Measurements from ENCODE around the gene POLR2F.

POLR2F gene

DNA sequence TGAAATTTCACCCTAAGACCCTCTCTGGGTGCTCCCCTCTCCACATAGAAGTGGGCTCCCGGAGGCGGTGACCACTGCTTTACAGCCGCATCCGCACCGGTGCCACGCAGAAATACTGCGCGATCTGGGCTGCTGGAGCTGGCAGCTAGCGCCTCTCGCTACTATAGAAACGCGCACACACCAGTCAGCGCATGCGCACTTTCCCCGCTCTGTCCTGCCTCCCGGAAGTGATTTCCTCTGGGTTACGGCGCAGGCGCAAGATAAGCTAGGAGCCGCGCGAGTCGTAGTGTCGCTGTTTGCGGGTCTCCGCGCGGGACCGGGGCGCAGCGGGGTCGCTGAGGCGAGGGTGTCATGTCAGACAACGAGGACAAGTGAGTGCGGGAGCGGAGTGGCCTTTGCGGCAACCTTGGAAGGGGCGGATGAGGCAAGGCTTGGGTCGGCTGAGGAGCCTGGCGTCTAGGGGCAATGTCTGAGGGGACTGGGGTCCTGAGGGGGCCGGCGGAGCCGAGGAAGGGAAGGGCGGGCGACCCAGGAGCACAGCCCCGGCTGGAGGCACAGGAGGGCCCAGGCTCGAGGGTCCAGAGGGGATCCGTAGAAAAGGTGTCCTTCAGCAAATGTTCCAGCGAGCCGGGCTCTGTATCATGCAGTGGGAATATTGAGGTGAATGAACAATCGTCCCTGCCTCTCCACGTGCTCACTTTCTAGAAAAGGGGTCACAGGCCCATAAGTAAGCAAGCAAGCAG, at the start of gene POLR2F, which contains the start of gene C22orf23:
Gene POLR2F, plus strand, starts transcription at position 263 of the 743 bp plus-strand sequence. Its CDS starts 89 bp downstream, at position 352.
Gene C22orf23, minus strand, starts transcription at position 165 of the 743 bp plus-strand sequence. CDS start 452 bp downstream, outside the sequence.
- H3K4me3 ChIP-seq (ENCODE audit: low read depth, low read length) = peak within 1 kb of the TSS; percentile 99
- TF ChIP-seq, protein P1, sequence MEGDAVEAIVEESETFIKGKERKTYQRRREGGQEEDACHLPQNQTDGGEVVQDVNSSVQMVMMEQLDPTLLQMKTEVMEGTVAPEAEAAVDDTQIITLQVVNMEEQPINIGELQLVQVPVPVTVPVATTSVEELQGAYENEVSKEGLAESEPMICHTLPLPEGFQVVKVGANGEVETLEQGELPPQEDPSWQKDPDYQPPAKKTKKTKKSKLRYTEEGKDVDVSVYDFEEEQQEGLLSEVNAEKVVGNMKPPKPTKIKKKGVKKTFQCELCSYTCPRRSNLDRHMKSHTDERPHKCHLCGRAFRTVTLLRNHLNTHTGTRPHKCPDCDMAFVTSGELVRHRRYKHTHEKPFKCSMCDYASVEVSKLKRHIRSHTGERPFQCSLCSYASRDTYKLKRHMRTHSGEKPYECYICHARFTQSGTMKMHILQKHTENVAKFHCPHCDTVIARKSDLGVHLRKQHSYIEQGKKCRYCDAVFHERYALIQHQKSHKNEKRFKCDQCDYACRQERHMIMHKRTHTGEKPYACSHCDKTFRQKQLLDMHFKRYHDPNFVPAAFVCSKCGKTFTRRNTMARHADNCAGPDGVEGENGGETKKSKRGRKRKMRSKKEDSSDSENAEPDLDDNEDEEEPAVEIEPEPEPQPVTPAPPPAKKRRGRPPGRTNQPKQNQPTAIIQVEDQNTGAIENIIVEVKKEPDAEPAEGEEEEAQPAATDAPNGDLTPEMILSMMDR (IDR thresholded peaks at IDR 0.05; ENCODE audit: control insufficient read depth, extremely low read depth, insufficient read depth) = no peak
- peak; percentile 82 for DNase-seq (ENCODE audit: low read depth)

DNA sequence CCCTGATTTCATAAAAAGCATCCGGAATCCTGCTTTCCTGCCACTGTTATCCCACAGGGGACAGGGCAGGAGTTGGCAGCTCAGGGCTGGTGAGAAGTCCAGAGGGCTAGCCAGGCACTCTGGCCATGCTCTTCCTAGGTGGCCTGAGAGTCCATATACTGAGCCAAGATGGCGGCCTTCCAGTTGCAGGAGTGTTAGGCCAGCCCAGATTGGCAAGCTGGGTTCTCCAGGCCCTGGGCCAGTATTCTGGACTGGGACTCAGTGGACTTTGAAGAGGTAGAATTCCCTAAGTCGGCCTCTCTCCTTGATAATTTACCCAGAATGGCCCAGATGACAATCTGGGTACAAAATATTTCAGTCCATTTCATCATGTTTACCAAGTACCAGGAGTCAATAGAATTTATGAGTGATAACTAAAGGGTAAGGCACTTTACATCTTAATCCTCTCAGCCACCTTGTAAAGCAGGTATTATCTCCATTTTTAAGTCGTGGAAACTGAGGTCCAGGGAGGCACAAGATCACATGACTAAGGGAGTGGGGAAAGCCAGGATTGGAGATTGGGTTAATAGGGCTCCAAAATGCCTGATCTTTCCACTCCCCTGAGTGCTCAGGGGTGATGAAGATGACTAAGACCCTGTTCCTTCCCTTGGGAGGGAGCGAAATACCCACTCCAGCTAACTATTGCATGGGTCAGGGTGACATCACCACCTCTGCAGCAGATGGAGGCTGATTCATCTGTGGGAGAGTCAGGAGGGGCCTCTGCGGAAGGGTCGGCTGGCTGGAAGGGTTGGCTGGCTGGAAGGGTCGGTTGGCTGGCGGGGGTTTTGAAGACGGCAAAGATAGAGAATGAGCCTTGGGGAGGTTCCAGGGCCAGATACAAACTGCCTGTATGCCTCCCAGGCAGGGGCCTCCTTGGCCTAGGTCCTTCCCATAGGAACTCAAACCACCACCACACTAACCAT, 48.6 kb upstream of the POLR2F start:
- peak; percentile 56 for DNase-seq (ENCODE audit: low read depth)
- H3K4me3 ChIP-seq (ENCODE audit: low read depth, low read length) = no peak overlapping the region
- TF ChIP-seq, protein P1 (IDR thresholded peaks at IDR 0.05; ENCODE audit: control insufficient read depth, extremely low read depth, insufficient read depth) = no peak

DNA sequence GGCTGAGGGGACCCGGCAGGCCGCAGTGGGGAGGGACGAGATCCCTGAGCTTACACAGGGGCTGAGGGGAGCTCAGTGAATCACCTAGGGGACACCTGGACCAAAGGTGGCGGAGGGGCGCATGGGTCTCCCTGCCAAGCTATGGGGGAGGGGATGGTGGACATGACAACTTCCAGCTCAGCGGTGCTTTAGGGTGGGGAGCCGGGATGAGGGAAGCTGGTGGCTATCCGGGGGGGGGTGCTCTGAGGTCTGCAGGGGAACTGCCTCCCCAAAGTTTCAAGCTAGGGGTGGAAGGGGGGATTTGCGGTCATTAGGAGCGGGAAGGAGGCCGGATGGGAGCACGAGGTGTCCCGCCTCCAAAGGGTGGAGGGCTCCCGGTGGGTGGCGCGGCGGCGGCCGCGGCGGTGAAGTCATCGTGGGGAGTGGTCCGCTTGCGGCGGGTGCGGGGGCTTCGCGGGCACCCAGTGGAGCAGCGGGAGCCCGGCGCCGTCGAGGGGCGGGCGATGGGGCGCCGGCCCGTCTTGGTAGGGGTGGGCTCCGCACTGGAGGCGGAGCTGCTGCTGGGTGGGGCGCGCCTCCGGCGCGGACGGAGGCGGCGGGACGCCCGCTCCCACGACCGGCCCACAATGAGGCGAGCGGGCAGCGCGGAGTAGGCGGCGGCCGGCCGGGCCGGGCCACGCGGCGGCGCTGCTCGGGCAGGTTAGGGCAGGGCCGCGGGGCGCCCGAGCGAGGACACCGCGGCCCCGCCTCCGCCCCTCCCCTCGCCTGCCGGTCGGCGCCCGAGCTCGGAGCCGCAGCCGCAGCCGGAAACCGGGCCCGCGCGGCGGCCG, 47.8 kb upstream of the POLR2F start, which contains the start of gene MICALL1:
Gene MICALL1, plus strand, starts transcription at position 764 of the 830 bp plus-strand sequence. CDS start 126 bp downstream, outside the sequence.
- DNase-seq (ENCODE audit: low read depth) = no peak
- peak within 1 kb of the TSS; percentile 58 for H3K4me3 ChIP-seq (ENCODE audit: low read depth, low read length)
- TF ChIP-seq, protein P1 (IDR thresholded peaks at IDR 0.05; ENCODE audit: control insufficient read depth, extremely low read depth, insufficient read depth) = peak; percentile 71

DNA sequence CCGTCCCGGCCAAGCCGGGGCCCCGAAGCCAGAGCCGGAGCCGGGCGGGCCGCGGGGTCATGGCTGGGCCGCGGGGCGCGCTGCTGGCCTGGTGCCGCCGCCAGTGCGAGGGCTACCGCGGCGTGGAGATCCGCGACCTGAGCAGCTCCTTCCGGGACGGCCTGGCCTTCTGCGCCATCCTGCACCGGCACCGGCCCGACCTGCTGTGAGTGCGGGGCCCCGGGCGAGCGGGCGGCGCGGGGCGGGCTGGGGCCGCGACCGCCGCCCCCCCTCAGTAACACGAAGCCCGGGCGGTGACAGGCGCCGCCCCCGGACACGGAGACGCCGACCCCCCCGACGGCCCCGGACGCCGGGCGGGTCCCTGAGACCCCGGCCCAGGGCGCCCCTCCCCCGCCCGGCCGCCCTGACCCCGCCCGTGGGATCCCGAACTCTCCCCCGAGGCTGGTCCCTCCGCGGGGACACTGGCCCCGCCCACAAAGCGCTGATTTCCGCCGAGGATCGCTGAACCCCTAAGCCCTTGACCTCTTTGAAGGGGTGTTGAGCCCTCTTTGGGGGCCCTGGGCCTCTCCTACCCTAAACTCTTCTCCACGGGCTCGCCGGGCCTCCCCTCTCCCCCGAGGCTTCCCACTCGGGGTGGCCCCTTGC, 47.0 kb upstream of the POLR2F start:
- TF ChIP-seq, protein P1 (IDR thresholded peaks at IDR 0.05; ENCODE audit: control insufficient read depth, extremely low read depth, insufficient read depth) = no peak
- no peak for DNase-seq (ENCODE audit: low read depth)

DNA sequence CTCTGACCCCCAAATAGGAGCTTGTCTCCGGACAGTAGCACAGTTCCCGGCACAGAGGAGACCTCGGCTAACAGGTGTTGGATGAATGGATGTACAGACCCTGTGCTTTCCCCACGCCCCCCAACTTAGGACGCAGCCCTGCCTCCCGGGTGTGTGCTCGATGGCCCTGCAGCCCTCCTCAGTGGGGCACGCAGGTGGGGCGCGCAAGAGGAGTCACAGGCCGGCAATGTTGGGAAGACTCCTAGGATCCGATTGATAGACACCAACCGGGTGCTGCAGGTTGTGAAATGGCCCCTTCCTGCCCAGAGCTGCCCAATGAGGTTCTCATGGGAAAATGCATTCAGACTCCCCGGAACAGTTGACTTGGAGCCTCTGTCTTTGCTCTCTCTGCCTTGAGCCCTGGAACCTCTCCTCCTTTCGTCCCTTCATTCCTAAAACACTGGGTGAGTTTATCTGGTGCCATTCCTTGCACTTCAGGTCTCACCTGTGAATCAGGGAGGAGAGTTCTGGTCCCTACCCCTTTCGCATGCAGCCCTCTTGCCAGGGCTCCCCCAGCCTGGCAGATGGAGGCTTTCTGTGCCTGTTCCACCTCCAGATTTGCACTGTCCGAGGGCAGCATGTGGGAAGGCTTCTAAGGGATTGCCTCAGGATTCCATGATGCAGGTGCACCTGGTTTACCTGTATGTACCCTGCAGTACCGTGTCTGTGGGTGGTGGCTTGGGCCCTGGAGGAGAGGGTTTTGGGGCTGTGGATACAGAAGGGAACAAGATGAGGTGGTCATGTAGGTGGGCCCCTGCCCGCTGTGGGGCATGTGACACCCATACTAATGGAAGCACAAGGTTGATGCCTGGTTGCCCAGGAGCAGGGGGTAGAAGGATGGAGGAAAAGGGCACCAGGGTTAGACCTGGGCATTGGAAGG, 46.2 kb upstream of the POLR2F start:
- TF ChIP-seq, protein P1 (IDR thresholded peaks at IDR 0.05; ENCODE audit: control insufficient read depth, extremely low read depth, insufficient read depth) = no peak
- H3K4me3 ChIP-seq (ENCODE audit: low read depth, low read length) = peak overlapping the region; percentile 58
- no peak for DNase-seq (ENCODE audit: low read depth)

More for the DNA sequence above, 47.0 kb upstream of the POLR2F start:
- H3K4me3 ChIP-seq (ENCODE audit: low read depth, low read length) = peak overlapping the region; percentile 58
